ENCODE measurements around the gene SH3BP2.

Gene SH3BP2

GRCh38 chr4:2807571-2807970 lies 14.7 kb downstream of the SH3BP2 start:
- H3F3A ChIP-seq (ENCODE audit: low read depth): no peaks in the 10 kb centered on the region
- H2AFZ ChIP-seq (ENCODE audit: low read length): no peak overlapping the region
- no peaks in the 10 kb centered on the region for H4K20me1 ChIP-seq (ENCODE audit: insufficient read depth, low read length, poor library complexity, severe bottlenecking)
- H3K27me3 ChIP-seq (ENCODE audit: insufficient read depth, low read length, poor library complexity, severe bottlenecking): no peaks in the 10 kb centered on the region
- H3K4me1 ChIP-seq (ENCODE audit: insufficient read depth, low read length, poor library complexity, severe bottlenecking): peaks cover 31% of the 10 kb centered on the region
- no peak overlapping the region for H3K9ac ChIP-seq (ENCODE audit: low read depth, low read length, poor library complexity, severe bottlenecking)
- H3K79me2 ChIP-seq (ENCODE audit: insufficient read depth, low read length): peaks cover 5% of the 10 kb centered on the region; the same call in 1 of the 2 replicates
- H3K36me3 ChIP-seq (ENCODE audit: insufficient read depth, low read length): no peaks in the 10 kb centered on the region
- no peaks in the 10 kb centered on the region for H3K9me2 ChIP-seq (replicated peaks; ENCODE audit: low read depth, low read length)
- no peak for TF ChIP-seq EZH2phosphoT487 (IDR thresholded peaks at IDR 0.05; ENCODE audit: borderline replicate concordance)
- no peak for TF ChIP-seq CTCF (conservative IDR thresholded peaks at IDR 0.05; ENCODE audit: low read length)
- no peak overlapping the region for H3K4me3 ChIP-seq (ENCODE audit: low read length, poor library complexity, severe bottlenecking)
- H3K4me2 ChIP-seq (ENCODE audit: low read depth, low read length, poor library complexity, severe bottlenecking): no peak overlapping the region
- H3K9me3 ChIP-seq (ENCODE audit: insufficient read depth, low read depth, low read length): no peaks in the 10 kb centered on the region

GRCh38 chr4:2808001-2808400 lies 15.1 kb downstream of the SH3BP2 start:
- Histone ChIP-seq H3K9me2 (replicated peaks; ENCODE audit: low read depth, low read length) (no peaks in the 10 kb centered on the region), H3K4me1 (ENCODE audit: insufficient read depth, low read length, poor library complexity, severe bottlenecking) (peaks cover 31% of the 10 kb centered on the region), H4K20me1 (ENCODE audit: insufficient read depth, low read length, poor library complexity, severe bottlenecking) (no peaks in the 10 kb centered on the region), H3K4me2 (ENCODE audit: low read depth, low read length, poor library complexity, severe bottlenecking) (no peak overlapping the region), H3K4me3 (ENCODE audit: low read length, poor library complexity, severe bottlenecking) (no peak overlapping the region), H3K27me3 (ENCODE audit: insufficient read depth, low read length, poor library complexity, severe bottlenecking) (no peaks in the 10 kb centered on the region), H3K9ac (ENCODE audit: low read depth, low read length, poor library complexity, severe bottlenecking) (no peak overlapping the region), H3K79me2 (ENCODE audit: insufficient read depth, low read length) (peaks cover 9% of the 10 kb centered on the region), H3K36me3 (ENCODE audit: insufficient read depth, low read length) (no peaks in the 10 kb centered on the region), H2AFZ (ENCODE audit: low read length) (no peak overlapping the region), H3F3A (ENCODE audit: low read depth) (no peaks in the 10 kb centered on the region), H3K9me3 (ENCODE audit: insufficient read depth, low read depth, low read length) (no peaks in the 10 kb centered on the region)
- TF ChIP-seq EZH2phosphoT487 (IDR thresholded peaks at IDR 0.05; ENCODE audit: borderline replicate concordance) (no peak), CTCF (conservative IDR thresholded peaks at IDR 0.05; ENCODE audit: low read length) (no peak)

GRCh38 chr4:2809610-2810180 lies 16.8 kb downstream of the SH3BP2 start:
- Histone ChIP-seq H3K9ac (ENCODE audit: low read depth, low read length, poor library complexity, severe bottlenecking) (peak overlapping the region; percentile 94), H3K79me2 (ENCODE audit: insufficient read depth, low read length) (peaks cover 26% of the 10 kb centered on the region), H3K9me2 (replicated peaks; ENCODE audit: low read depth, low read length) (no peaks in the 10 kb centered on the region), H4K20me1 (ENCODE audit: insufficient read depth, low read length, poor library complexity, severe bottlenecking) (peaks cover 15% of the 10 kb centered on the region), H3K4me3 (ENCODE audit: low read length, poor library complexity, severe bottlenecking) (no peak overlapping the region), H3K9me3 (ENCODE audit: insufficient read depth, low read depth, low read length) (no peaks in the 10 kb centered on the region), H2AFZ (ENCODE audit: low read length) (no peak overlapping the region), H3F3A (ENCODE audit: low read depth) (no peaks in the 10 kb centered on the region), H3K27me3 (ENCODE audit: insufficient read depth, low read length, poor library complexity, severe bottlenecking) (no peaks in the 10 kb centered on the region), H3K4me1 (ENCODE audit: insufficient read depth, low read length, poor library complexity, severe bottlenecking) (peaks cover 40% of the 10 kb centered on the region), H3K36me3 (ENCODE audit: insufficient read depth, low read length) (no peaks in the 10 kb centered on the region), H3K4me2 (ENCODE audit: low read depth, low read length, poor library complexity, severe bottlenecking) (no peak overlapping the region)
- TF ChIP-seq CTCF (conservative IDR thresholded peaks at IDR 0.05; ENCODE audit: low read length): no peak
- TF ChIP-seq EZH2phosphoT487 (IDR thresholded peaks at IDR 0.05; ENCODE audit: borderline replicate concordance): no peak
